GM18519 (cell line): Measurements from ENCODE around the gene MAP4.

Experiments
- ATAC-seq: cut with Tn5 transposase; IDR thresholded peaks from one replicate; pipeline ENCODE4 v1.9.1; 2021; ENCODE audit warnings: mild to moderate bottlenecking, moderate library complexity; ENCODE audit not compliant: unreplicated experiment, low FRiP score

Gene MAP4

DNA sequence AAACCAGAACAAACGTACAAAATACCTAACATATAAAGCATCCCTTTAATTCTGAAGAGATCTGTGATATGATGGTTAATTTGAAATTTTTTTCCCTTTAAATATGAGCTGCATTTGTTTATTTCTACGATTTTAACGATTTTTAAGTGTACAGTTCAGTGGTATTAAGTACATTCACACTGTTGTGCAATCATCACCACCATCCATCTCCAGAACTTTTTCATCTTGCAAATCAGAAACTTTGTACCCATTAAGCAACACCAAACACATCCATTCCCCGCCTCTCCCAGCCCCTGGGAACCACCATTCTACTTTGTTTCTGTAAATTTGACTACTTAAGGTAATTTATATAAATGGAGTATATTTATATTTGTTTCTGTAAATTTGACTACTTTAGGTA lies 51.5 kb downstream of the MAP4 start:
- ATAC-seq = no peak

DNA sequence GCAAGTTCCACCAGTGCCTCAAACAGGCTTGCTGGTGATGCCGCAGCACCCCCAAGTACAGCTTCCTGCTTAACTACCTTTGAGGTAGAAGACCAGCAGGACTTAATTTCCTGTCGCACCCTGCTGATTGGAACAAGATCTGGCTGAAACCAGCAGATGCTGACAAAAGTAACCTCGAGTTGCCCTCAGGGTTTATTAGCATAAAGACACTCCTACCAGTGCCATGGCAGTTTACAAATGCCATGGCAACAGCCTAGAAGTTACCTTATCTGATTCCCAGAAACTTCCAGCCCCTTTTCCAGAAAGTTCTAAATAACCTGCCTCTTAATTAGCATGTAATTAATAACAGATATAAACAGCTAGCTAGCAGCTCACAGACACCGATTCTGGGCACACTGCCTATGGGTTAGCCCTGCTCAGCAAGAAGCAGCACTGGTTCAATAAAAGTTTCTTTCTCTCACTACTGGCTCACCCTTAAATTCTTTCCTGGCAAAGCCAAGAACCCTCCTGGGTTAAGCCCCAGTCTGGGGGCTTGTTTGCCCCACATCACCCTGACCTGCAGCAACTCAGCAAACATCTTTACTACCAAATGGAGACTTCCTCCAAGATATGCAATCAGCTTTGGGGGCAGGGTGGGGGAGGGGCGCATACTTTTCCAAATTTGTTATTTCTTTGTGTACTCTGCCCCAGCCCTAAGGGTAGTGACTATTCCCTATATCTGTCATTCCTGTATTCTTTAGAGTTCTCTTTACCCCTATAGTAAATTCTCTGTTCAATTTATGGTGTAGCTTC lies 54.2 kb downstream of the MAP4 start:
- no peak for ATAC-seq

DNA sequence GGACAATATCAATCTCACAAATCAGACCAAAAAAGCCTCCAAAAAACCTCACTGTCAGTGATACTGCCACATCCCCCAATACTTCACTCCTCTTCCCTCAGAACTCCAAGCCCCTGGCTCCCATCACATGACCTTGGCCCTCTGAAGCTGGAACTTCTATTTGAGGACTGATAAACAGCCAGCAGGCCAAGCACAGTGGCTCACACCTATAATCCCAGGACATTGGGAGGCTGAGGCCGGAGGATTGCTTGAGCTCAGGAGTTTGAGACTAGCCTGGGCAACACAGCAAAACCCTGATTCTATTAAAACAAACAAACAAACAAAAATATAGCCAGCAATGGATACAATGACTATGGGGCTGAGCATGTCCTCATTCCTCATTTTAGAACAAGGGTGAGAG lies 55.2 kb downstream of the MAP4 start:
- no peak for ATAC-seq

DNA sequence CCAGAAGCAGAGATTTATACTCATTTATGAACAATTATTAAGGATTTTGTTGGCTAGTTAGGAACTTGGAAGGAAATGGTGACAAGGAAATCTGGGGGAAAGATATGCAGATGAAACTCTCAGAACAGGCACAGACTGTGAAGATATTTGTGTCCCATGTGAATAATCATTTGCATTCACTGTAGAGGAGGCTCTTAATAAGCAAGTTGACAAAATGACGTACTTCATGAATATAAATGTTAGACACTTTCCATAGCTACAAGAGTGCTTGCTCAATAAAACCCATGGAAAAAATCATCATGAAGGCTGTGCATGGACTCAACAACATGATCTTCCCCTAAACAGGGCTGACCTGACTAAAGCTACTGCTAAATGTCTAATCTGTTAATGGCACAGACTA lies 59.7 kb downstream of the MAP4 start:
- ATAC-seq = no peak

DNA sequence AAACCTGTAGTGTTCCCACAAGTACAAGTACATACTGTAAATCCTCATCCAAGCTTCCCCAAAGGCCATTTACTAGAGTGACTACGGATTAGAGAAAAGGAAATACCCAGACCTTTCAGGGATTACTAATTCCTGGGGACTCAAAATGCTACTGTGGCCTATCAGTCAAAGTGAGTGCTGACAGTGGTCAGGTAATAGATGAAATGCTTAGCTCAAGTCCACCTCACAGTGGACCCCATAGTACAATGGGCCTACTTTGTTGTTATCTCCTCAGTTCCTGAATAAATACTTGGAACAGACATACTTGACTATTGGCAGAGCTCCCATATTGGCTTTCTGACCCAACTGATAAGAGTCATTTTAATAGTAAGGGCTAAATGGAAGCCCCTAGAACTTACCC lies 61.6 kb downstream of the MAP4 start:
- no peak for ATAC-seq

DNA sequence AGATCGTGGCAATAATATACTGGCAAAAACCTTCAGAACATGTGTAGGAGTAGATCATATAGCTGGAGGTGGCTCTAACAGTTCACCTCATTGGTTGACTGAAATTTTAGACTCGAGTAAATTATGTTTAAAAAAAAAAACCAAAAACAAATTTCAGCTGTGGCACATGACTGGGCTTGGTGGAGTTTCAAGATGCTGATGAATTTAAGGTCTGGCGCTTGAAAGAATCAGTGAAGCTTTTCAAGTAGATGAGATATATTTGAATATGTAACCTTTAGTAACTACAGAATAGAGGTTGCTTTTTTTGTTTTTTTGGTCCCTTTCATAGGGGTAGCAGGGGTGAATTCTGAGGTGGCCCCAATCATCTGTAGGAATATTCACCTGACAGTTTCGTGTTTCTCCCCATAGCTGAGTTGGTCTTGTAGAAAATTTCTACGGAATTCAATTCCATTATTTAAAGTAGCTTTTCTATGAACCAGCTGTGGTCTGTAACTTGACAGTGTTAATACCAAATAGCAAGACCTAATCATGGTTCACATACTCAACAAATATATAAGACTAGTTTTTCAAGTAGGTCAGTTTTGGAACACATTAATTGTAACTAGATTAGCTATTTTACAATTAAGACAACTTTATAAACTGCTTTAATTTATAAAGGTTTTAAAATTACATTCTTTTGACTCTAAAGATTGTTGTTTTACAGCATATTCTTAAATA lies 65.6 kb downstream of the MAP4 start:
- no peak for ATAC-seq

DNA sequence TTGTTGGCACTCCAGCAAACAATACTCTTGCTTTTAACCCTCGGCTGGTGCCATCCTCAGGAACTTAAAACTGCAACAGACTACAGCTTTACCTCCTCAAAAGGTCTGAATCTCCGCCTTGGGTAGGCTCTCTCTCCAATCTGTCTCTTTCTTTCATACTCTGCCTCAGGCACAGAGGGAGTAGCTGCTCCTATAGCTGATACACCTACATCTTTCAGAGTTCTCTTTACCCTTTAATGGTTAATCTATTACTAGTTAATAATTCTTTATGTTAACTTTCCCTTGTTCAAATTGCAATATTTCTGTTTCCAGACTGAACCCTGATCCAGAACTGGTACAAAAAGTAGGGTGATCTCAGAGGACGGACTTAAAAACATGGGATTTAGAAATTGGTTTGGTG lies 66.2 kb downstream of the MAP4 start:
- no peak for ATAC-seq

DNA sequence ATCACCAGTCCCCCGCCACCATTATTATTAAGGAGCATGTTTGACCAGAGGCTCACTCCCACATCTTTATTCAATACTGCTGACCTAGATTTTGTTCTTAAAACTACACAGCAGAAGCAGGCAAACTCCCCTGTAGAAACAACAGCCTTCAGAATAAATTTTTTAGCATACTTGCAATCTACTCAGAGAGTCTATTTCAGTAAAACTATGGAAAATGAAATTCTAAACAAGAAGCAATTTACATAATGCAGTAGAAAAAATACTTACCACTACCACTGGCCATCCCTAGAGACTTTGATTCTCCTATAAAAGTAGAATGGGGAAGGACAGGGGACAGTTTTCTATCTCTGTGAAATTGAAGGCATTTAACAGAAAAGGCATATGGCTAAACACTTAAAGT lies 76.0 kb downstream of the MAP4 start:
- no peak for ATAC-seq

DNA sequence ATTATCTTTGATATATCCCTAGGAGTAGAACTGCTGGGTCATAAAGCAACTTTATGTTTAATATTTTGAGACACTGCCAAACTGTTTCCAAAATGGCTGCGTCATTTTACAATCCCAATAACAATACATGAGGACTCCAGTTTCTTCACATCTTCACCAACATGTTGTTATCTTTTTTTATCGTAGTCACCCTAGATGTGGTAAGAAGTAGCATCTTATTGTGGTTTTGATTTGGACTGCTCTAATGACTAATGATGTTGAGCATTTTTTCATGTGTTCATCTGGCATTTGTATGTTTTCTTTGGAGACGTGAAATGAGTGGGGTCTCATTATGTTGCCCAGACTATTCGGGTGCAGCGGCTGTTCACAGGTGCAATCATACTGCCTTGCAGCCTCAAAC lies 83.8 kb downstream of the MAP4 start:
- ATAC-seq = no peak

DNA sequence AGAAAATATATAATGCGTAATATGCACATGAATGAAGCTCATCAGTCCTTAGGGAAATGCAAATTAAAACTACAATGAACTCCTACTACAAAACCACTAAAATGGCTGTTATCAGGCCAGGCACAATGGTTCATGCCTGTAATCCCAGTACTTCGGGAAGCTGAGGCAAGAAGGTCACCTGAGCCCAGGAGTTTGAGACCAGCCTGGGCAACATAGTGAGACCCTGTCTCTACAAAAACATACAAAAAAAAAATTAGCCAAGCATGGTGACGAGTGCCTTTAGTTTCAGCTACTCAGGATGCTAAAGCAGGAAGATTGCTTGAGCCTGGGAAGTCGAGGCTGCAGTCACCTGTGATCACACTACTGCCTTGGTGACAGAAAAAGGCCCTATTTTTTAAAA lies 85.2 kb downstream of the MAP4 start:
- no peak for ATAC-seq

DNA sequence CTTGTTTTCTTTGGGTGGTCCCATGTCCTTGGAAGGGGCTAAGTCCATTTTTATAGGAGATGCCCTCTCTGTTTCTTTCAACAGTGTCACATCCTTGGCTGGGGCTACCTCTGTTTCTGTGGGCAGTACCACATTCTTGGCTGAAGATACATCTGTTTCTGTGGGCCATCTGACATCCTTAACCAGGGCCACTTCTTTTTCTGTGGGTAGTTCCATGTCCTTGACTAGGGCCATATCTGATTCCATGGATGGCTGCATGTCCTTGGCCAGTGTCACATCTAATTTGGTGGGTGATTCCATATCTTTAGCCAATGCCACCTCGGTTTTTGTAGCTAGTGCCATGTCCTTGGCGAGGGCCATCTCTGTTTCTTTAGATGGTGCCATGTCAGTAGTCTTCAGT lies 99.5 kb downstream of the MAP4 start:
- no peak for ATAC-seq

DNA sequence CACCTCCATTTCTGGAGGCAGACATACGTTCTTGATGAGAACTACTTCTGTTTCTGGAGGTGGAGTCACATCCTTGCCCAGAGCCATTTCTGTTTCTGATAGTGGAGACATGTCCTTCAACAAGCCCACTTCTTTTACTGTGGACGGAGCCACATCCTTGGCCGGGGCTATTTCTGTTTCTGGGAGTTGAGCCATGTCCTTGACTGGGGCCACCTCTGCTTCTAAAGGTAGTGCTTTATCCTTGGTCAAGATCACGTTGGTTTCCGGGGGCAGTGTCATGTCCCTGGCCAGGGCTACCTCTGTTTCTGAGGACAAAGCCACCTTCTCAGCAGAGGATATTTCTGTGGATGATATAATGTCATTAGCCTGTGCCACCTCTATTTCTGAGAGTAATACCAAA lies 100.0 kb downstream of the MAP4 start:
- ATAC-seq = no peak

DNA sequence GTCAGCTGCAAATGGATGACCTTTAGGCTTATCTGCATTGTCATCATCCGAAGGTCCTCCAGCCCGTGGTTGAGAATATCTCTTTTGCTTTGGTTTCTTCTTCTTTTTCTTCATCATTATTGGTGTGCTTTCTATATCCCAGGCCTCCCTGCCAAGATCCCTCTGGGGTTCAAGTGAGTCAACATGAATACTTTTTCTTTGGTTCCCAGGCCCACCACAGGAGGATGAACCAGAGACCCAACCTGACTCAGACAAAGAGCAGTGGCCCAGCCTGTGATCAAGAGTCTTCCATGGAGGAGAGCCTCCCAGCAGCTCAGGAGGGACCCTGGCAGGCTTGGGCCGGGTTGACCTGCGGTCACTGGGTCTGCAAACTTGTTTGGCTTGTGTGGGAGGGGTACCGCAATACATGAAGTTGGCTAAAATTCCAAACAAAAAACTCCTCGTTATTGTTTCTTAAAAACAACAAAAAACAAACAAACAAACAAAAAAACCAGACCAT lies 104.2 kb downstream of the MAP4 start:
- no peak for ATAC-seq

DNA sequence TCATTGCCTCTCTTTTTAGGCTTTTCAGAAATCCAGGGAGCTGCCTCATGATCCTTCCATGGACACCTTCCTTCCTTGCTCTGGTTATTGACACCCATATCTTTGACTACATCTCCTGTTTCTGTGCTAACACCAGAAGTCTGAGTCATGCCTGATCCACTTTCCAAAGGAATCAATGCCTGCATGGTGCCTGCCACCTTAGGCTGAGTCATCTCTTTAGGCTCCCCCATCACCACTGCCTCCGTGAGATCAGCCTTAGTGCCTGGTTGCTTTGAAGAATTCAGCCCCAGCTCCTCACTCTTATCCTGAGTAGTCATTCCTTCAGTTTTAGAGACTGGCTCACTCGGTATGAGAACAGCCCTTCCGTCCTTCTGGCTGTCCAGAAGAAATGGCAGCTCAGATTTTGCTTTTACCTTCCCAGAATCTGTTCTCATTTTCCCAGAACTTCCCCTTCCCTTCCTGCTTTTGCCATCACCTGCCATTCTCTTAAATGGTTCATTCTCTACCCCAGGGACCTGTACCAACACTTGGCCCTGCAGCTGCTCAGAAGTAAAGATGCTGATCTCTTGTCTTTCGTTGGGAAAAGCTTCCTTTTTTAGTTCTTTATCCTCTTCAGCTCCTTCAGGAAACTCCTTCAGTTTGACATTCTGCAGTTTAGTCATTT lies 105.3 kb downstream of the MAP4 start:
- ATAC-seq = no peak

DNA sequence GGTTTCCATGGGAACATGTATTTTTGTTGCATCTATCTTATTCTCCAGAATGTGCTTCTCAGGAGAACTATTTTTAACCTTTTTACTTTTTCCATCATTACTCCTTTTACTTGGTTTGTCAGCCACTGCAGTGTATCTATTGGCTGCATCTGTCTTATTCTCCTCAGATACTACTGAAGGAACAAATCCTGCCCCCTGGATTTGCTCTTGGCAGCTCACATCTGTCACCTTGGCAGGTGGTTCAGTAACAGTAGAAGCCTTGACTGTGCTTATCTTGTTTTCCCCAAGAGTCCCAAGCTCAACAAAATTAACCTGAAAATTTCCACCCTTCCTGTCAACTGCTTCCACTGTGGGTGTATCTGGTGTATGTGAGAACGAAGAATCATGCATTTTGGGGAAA lies 106.0 kb downstream of the MAP4 start:
- no peak for ATAC-seq

DNA sequence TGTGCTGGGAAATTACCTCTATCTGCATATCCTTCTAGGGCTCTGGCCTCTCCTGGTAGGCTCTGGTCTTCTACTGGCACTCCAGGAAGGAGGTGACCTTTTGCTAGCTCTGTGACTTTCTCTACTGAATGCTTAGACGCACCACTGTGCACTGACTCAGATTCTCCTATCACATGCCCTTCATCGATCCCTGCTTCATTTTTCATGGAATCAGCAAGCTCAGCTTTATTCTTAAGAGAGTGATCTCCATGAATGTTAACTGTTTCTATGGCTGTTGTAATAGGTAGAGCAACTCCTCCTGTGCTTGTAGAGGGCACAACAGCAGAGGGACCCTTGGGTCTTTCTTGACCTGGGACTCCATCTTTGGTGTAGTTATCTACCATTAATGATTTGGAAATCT lies 106.6 kb downstream of the MAP4 start:
- ATAC-seq = no peak

DNA sequence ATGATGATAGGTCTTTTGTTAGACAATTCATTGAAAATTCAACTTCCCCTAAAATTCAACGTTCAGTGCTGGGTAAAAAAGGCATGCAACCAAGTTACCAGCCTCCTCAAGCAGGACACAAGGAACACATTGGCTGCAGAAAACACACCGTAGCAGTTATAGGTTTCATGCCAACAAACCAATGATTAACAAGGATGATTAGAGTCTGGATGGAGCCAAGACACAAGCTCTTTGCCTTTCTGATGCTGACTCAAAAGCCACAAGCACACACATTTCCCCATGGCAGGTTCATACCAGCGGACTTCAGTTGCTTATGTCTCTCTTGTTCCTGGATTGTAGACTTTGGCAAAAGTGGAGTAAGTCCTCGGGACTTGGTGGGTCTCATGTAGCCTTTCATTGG lies 107.5 kb downstream of the MAP4 start:
- no peak for ATAC-seq

DNA sequence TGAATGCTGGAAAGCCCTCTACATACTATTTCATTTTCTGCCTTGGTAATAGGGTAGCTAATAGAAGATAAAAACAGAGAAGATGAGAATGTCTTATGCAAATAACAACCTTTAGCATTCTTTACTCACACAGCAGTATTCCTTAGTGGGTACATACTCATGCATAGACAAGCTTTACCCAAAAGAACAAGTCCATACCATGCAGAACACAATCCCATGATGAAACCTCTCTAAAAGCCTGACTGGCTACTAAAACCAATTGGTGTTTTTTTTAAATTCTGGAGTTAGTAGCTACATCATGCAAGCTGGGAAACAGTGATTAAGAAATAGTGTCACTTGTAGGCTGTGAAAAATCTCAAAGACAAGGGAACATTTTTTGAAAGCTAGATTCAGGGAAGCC lies 108.4 kb downstream of the MAP4 start:
- ATAC-seq = no peak

DNA sequence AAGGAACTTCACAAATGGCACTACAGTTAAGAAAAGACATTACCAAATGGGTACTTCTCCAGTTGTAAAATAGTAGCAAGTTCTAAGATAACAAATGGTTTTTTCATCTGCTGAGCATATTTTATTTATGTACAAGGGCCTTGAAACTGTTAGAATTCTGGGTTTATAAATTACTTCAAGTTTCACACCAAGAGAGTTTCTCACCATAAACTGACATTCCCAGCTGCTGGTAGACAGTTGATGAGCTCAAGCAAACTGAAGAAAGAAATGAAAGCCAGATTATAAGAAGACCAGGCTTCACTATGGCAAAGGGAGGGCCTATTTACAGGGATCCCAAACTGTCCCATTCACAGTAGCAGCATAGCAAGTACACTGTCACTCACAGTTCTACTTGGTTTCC lies 113.5 kb downstream of the MAP4 start:
- ATAC-seq = no peak

DNA sequence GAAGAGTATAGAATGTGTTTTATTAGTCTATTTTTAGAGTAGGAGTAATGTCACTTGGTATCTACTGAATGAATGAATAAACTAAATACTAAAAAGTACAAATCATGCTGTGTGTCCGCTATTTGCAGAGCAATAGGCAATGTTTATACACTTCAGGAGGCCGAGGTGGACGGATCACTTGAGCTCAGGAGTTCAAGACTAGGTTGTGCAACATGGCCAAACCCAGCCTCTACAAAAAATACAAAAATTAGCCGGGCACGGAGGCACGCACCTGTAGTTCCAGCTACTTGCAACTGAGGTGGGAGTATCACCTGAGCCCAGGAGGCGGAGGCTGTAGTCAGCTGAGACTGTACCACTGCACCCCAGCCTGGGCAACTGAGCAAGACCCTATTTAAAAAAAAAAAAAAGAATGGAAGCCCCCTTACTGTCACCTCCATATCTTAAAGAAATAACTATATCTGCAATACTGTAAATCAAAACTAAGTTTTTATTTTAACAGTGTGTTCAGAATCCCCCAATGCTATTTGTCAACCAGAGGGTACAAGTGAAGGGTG lies 114.9 kb downstream of the MAP4 start:
- no peak for ATAC-seq

DNA sequence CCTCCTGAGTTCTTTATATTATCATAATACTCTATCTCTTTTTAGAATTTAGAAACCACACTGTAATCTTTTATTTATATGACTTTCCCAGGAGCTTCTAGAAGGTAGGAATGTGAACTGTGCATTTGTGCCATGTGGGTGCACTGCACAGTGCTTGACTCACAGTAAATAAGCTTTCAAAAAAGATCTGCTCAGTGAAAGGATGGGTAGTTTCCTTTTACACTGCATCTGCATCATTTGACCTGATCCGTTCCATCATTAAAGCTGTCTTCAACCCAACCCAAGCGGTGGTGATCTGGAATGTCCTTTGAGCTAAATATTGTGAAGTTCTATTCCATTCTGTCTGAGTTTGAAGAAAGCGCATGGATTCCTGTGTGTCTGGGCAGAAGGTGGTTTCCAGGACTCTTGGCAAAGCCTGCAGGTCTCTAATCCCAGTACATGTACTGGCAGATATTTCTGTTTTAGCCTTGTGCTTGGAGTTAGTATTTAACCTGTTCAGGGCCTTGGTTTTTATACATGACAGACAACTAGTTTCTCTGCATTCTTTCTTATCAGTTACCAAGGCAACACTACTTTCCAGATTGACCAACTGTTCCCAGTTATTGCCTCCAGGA lies 116.6 kb downstream of the MAP4 start:
- ATAC-seq = no peak
